HG02610 (cell line): ENCODE results near the gene BMP6.
"Not testable (repeated sequence)": the region's sequence is repeated elsewhere in the genome, so short reads cannot be mapped to it uniquely, and the experiment has no call there.

Source experiments
- ATAC-seq: cut with Tn5 transposase; IDR thresholded peaks from one replicate; pipeline ENCODE4 v1.9.1; 2021; ENCODE audit warnings: mild to moderate bottlenecking, moderate library complexity; ENCODE audit not compliant: unreplicated experiment

The BMP6 gene

DNA sequence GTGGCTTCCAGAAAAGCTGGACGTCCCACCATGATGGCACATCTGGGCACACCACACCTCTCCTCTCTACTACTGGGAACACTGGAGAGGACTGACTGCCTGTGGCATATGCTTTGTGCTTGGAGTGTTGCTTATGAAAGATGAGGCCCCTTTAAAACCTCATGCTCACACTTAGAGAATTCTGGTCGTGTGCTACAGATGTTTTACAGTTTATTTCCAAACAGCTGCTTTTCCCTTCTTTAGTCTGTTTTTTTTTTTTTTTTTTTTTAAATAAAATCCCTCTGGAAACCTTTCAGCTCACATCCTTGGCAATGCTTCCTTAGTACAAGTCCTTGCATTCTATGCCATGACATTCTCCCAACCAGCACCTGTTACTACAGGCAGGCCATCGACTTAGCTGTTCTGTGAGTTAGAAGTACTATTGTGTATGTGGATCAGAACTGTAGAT is 60.3 kb downstream of the BMP6 start:
- ATAC-seq: no peak

DNA sequence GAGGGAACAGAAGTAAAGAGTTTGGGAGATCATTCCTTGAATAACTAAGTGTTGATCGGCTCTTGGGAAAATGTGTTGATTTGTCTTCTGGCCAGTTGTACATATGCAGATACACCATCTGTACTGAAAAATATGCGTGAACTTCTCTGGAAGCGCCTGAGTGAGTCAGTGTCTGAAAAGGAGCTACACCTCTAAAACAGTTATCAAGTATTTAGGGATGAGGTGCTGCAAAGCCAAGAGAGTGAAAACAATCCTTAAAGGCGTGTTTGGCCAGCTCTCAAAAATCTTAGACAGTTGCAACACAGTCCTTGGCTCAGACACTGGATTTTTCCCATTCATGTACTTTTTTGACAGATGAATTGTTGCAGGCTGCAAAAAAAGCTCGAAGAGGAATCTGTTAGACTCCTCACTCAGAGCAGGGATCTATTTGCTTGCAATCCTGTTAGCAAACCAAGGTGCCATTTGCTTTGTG is 61.3 kb downstream of the BMP6 start:
- no peak for ATAC-seq

- no peak for ATAC-seq
Measured at GRCh38 chr6:7787731-7788130, 61.8 kb downstream of the BMP6 start.

GRCh38 chr6:7794509-7794908 is 68.6 kb downstream of the BMP6 start:
- no peak for ATAC-seq

- ATAC-seq: no peak
Measured at GRCh38 chr6:7797386-7797785, 71.5 kb downstream of the BMP6 start.

DNA sequence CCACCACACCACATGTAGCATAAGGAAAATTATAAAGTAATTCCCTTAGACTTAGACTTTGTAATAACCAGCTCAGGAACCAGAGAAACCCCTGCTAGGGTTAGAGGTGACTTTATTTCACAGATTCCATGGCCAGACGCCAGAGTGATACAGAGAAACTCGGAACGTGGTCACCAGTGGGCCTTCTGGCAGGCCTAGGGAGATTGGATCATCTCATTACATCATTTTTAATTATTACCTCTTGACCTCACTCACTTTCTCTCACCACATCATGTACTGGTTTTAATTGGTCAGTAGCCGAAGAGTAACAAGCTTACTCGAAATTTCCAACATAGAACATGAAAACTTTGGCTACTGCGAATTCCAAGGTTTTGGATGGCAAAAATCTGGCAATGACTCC is 72.9 kb downstream of the BMP6 start:
- no peak for ATAC-seq

DNA sequence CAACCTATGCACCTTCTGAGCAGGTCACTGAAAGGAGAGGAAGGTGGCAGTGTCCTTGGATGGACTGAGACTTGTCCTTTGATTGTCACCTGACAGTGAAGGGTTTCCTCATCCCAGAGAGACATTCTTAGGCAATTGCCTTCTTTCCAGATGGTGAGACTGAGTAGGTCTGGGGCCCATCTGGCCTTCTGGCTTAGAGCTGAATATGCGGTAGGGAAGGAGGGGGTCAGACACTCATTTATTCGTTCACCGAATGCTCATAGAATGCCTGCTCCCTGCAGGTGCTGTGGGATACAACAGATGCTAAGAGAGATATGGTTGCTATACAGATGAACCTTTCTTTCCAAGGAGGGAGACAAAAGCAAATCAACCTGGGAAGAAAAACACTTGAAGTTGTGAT is 76.8 kb downstream of the BMP6 start:
- ATAC-seq: no peak

DNA sequence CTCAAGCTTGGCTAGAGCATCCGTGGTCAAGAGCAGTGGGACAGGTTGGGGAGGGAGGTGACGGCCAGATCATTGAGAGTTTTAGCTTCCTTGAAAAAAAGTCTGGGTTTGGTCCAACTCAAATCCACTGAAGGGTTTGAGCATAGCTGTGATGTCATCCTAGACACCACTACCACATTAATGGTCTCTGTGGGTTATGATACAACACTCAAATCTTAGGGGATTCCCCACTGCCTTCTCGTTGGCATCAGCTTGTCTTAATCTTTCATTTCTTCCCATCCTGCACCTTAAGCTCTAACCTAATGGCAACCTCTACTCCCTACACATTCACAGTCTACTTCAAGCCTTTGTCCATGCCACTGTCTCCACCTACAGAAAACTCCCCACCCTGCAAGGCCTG is 77.3 kb downstream of the BMP6 start:
- ATAC-seq: no peak

DNA sequence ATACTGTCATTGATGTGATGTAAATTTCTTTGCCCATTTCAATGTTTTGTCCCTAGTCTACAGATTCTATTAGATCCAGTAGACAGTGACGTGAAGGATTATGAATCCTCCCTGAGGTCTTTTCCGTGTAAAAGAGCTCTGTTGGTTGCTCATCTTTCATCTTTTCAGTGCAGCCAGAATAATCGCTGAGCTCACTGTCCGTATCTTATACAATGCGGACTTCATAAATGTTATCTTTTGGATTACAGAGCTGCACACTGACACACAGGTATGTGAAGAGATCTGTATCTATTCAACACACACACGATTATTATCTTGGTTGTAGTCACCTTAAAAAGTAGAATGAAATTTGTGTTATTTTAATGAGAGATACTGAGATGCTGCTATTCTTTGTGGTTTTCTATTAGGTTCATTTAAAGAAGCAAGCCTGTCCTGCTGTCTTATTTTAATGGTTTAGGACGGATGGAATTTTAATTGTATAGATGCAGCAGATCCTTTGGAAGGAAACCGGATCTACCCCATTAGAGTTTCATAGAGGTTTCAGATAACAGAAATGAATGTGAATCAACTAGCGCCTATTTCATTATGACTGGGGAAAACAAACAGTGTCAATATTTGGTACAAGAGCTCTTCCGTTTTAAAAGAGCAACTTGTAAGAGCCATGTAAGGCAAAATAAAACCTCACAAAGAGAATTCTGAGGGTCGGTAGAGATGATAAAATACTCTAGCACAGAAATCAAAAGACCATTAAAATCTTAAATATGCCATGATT is 79.4 kb downstream of the BMP6 start:
- ATAC-seq: no peak

DNA sequence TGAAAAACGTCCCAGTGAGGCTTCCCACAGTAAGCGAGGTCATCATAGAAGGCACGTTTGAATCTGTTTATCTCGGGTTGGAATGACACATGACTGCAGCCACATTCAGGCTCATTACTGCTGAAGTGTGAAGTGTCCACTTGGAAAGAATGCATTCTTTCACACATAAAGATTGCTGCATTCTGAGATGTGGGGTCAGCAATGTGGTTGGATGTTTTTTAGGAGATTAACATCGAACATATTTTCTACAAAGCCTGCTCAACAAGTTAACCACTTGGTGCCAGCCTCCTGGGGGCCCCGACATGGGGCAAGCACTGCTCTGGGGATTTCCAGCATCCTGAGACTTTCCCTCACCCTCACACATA is 79.9 kb downstream of the BMP6 start:
- ATAC-seq: no peak

GRCh38 chr6:7806711-7807110 is 80.8 kb downstream of the BMP6 start:
- ATAC-seq: no peak

- no peak for ATAC-seq
Measured at GRCh38 chr6:7809346-7809745, 83.4 kb downstream of the BMP6 start.

- no peak for ATAC-seq
Measured at GRCh38 chr6:7811441-7811840, 85.5 kb downstream of the BMP6 start.

DNA sequence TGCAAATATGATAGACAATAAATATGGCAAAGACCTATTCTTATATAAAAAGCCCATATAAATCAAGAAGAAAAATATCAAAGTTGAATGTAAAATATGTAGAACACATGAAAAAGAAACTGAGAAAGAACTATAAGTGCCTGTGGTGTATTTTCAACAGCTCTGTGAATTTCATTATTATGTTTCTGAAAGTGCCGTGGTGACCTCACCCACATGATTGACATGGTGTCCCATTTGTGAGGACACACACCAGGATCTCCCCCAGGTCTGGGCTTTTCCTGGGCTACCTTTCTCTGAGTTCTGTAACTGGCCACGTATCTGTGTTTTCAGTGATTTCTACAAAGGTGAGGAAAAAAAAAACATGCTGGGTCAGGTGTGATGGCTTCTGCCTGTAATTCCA is 86.7 kb downstream of the BMP6 start:
- no peak for ATAC-seq

GRCh38 chr6:7813193-7813592 is 87.3 kb downstream of the BMP6 start:
- no peak for ATAC-seq

- ATAC-seq: no peak
Measured at GRCh38 chr6:7813704-7814103, 87.8 kb downstream of the BMP6 start.

GRCh38 chr6:7815716-7816115 is 89.8 kb downstream of the BMP6 start:
- ATAC-seq: no peak

- ATAC-seq: not testable (repeated sequence)
Measured at GRCh38 chr6:7817184-7817583, 91.3 kb downstream of the BMP6 start.

DNA sequence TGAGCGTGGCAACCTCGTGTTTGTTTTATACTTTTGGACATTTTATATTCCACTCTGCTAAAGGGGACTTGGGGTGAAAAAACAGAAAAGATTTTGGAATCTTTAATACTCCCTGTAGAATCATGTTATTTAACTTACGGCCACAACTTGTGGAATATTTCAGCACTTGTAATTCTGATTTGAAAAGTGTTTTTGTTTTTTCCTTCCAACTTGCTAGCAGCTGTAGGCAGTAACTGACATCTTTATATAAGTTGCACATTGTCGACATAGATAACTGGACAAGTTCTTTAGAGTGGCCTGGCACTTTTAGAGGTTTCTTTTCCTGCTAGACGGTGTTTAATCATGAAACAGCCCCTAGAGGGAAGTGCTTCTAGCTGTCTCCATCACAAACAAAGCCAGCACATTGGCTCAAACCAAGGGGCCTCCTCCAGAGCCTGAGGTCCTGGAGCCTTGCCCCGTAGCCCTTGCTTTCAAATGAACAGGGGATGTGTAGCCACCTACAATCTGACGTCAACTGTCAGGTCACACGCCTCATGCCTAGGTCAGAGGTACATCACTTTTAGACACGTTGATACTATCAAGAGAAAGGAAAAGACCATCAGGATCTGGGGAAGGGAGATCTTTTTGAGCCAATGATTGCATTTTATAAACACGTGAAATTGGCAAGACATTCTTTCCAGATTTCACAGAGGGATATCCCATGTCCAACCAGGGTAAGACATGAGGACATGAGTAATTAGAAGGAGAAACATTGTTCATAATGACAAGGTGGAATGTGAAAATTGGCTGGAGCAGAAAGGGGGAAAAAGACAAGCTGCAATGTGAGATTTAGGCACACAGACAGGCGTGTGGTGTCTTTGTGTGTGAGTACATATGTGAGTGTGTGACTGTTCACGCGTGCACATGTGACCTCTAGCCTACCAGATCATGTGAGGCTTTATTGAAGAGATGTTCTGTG is 92.6 kb downstream of the BMP6 start:
- no peak for ATAC-seq

- ATAC-seq: no peak
Measured at GRCh38 chr6:7819431-7820015, 93.6 kb downstream of the BMP6 start.

GRCh38 chr6:7820288-7820835 is 94.5 kb downstream of the BMP6 start:
- no peak for ATAC-seq
